Tibial artery (tissue), 4 donors: ENCODE measurements around the gene CGREF1.
A peak's percentile ranks its signal among the peaks of the same experiment; 100 is the strongest.

Experiments used
- DNase-seq, 2 donors: peaks; one replicate each; pipeline ENCODE4 v3.0.0-alpha.2; 2019
- H3K27ac ChIP-seq, 2 donors: fragments of 200-600 bp; sonication (generic) in 1 of 2; 1 replicate in 1 of 2; 2 replicates in 1 of 2; pipeline ENCODE4 v1.5.1; 2018 to 2019; ENCODE audit warnings: mild to moderate bottlenecking in 1 of 2
- H3K27me3 ChIP-seq, 2 donors: fragments of 200-600 bp; sonication (generic) in 1 of 2; one replicate each; pipeline versions ENCODE4 v1.5.1 to v1.6.0; 2016 to 2019
- H3K36me3 ChIP-seq, 3 donors: fragments of 200-600 bp; sonication (generic) in 2 of 3; one replicate each; pipeline ENCODE4 v1.5.1; 2016 to 2019; ENCODE audit warnings: mild to moderate bottlenecking in 2 of 3
- H3K4me1 ChIP-seq, 4 donors: fragments of 200-600 bp; sonication (generic) in 2 of 4; 1 replicate in 3 of 4; 2 replicates in 1 of 4; pipeline ENCODE4 v1.5.1; 2016 to 2019
- H3K4me3 ChIP-seq, 2 donors: fragments of 200-600 bp; sonication (generic) in 1 of 2; 1 replicate in 1 of 2; 2 replicates in 1 of 2; pipeline ENCODE4 v1.5.1; 2018 to 2019; ENCODE audit warnings: mild to moderate bottlenecking in 2 of 2
- H3K9me3 ChIP-seq, 3 donors: fragments of 200-600 bp; sonication (generic) in 1 of 3; one replicate each; pipeline ENCODE4 v1.5.1; 2016 to 2019
- intact Hi-C: fragments of 100-400 bp; cut with DNase I; formaldehyde crosslinking; loops from one replicate; pipeline ENCODE4 v1.15.0; 2023; ENCODE audit warnings: low total_unique reads
- TF ChIP-seq, protein P1 (sequence below), 2 experiments: fragments of 200-600 bp in 1 of 2; fragments of 450-650 bp in 1 of 2; IDR thresholded peaks; one replicate each; pipeline ENCODE4 v1.5.1; 2017 to 2019; ENCODE audit warnings: antibody characterized with exemption in 2 of 2, mild to moderate bottlenecking in 1 of 2, moderate library complexity in 1 of 2

CGREF1 gene

GRCh38 chr2:27118525-27119329 is at the start of gene CGREF1:
CGREF1 (minus strand) TSS chr2:27119128; CDS start chr2:27104366, 14,762 bp downstream.
- no peaks in the 10 kb centered on the region for H3K36me3 ChIP-seq
- H3K4me3 ChIP-seq = peak within 1 kb of the TSS; percentile 33 to 52
- DNase-seq = no peak
- TF ChIP-seq, protein P1, sequence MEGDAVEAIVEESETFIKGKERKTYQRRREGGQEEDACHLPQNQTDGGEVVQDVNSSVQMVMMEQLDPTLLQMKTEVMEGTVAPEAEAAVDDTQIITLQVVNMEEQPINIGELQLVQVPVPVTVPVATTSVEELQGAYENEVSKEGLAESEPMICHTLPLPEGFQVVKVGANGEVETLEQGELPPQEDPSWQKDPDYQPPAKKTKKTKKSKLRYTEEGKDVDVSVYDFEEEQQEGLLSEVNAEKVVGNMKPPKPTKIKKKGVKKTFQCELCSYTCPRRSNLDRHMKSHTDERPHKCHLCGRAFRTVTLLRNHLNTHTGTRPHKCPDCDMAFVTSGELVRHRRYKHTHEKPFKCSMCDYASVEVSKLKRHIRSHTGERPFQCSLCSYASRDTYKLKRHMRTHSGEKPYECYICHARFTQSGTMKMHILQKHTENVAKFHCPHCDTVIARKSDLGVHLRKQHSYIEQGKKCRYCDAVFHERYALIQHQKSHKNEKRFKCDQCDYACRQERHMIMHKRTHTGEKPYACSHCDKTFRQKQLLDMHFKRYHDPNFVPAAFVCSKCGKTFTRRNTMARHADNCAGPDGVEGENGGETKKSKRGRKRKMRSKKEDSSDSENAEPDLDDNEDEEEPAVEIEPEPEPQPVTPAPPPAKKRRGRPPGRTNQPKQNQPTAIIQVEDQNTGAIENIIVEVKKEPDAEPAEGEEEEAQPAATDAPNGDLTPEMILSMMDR (IDR thresholded peaks at IDR 0.05) = no peak
- H3K27me3 ChIP-seq = peaks cover 0 to 34% of the 10 kb centered on the region in 2 donors
- no peak within 1 kb of the TSS for H3K27ac ChIP-seq
- peaks cover 0 to 21% (median 13%) of the 10 kb centered on the region in 4 donors for H3K4me1 ChIP-seq
- intact Hi-C loops = no loop called here
- no peaks in the 10 kb centered on the region for H3K9me3 ChIP-seq

- H3K36me3 ChIP-seq = no peaks in the 10 kb centered on the region
- peaks cover 0 to 4% (median 2%) of the 10 kb centered on the region in 4 donors for H3K4me1 ChIP-seq
Measured at GRCh38 chr2:27164960-27165763, 46.2 kb upstream of the CGREF1 start.

DNA sequence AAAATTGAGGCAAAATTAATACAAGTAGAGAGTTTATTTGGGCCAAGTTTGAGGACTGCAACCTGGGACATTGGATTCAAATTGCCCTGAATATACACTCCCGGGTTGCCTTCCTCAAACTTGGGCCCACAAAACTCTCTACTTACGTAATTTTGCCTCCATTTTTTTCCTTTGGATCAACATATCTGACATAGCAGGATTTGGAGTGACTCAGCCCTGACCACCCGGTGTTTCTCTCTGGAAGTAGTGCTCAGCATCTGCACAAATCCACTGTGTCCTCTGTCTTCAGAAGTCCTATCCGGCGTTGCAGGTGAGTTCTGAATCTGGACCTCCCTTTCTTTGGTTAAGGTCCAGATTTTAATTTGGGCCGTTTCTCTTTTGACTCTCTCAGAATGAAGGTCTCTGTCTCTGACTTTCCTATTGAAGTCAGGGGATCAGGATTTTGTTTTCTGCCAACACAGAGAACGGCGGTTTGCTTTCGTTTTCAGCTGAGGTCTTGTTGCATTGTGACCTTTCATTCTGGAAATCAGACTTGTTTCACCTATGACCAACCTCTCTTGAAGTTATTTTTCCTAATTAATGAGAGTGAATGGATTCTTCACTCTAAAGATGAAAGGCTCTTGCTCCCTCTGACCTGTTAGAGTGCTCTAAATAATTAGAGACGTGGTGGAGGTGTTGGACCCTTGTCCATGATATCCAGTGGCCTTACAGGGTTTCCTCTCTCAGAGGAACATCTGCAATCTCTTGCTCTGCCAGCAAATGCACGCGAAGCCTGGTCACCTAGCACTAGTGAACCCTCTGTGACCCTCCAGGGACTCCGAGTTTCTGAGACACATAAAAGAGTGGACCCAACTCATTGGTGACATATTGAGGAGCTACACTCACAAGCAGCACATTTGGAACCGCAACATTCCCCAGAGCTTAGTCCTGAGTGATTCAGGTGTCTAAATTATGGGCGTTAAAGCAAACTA is 43.5 kb upstream of the CGREF1 start:
- no peaks in the 10 kb centered on the region for H3K9me3 ChIP-seq
- H3K36me3 ChIP-seq = no peaks in the 10 kb centered on the region
- peak in 1 of 2 donors; percentile 19 for DNase-seq
- H3K27ac ChIP-seq = no peak overlapping the region
- H3K4me1 ChIP-seq = no peaks in the 10 kb centered on the region
- TF ChIP-seq, protein P1 (IDR thresholded peaks at IDR 0.05) = no peak
- H3K4me3 ChIP-seq = no peak overlapping the region
- H3K27me3 ChIP-seq = peaks cover 0 to 4% of the 10 kb centered on the region in 2 donors
- intact Hi-C loops = no loop called here

More at GRCh38 chr2:27164960-27165763, 46.2 kb upstream of the CGREF1 start:
- no peaks in the 10 kb centered on the region for H3K9me3 ChIP-seq
- H3K27me3 ChIP-seq = peaks cover 0 to 3% of the 10 kb centered on the region in 2 donors
- TF ChIP-seq, protein P1 (IDR thresholded peaks at IDR 0.05) = no peak
- intact Hi-C loops = no loop called here
- no peak overlapping the region for H3K4me3 ChIP-seq
- no peak for DNase-seq
- no peak overlapping the region for H3K27ac ChIP-seq

- TF ChIP-seq, protein P1 (IDR thresholded peaks at IDR 0.05) = no peak
- Histone ChIP-seq H3K4me3 (no peak overlapping the region), H3K36me3 (no peaks in the 10 kb centered on the region), H3K9me3 (no peaks in the 10 kb centered on the region), H3K27ac (no peak overlapping the region), H3K4me1 (no peaks in the 10 kb centered on the region), H3K27me3 (peaks cover 0 to 7% of the 10 kb centered on the region in 2 donors)
- intact Hi-C loops = no loop called here
- DNase-seq = peak in 1 of 2 donors; percentile 4
Measured at GRCh38 chr2:27160191-27160590, 41.3 kb upstream of the CGREF1 start.

DNA sequence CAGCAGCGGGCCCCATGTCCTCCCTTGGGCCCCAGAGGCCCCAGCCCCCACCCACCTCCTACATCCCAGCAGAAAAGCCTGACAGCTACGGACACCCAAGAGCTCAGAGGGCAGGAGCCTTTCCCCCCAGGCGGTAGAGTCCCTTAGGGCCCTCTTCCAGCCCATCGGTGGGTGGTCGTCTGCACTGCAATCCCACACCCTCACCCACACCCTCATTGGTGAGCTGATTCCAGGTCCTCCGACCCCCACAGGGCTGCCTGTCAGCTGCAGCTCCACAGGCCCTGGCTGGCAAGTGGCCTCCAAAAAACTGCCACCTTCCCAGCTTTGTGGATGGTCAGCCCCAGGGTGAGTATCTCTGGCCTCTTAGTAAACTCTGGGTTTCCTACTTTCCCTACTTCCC is 40.3 kb upstream of the CGREF1 start:
- intact Hi-C loops = no loop called here
- Histone ChIP-seq H3K36me3 (no peaks in the 10 kb centered on the region), H3K4me1 (no peaks in the 10 kb centered on the region), H3K9me3 (no peaks in the 10 kb centered on the region), H3K27me3 (peaks cover 0 to 7% of the 10 kb centered on the region in 2 donors), H3K27ac (no peak overlapping the region), H3K4me3 (no peak overlapping the region)
- peak in 1 of 2 donors; percentile 12 for DNase-seq
- TF ChIP-seq, protein P1 (IDR thresholded peaks at IDR 0.05) = no peak
